IPS-NIHi7 (cell line): Measurements from ENCODE around the gene PCLO.
"Not testable (repeated sequence)": the region's sequence is repeated elsewhere in the genome, so short reads cannot be mapped to it uniquely, and the experiment has no call there.

Experiments used
- DNase-seq: peaks from one replicate; pipeline ENCODE4 v3.0.0; 2012; ENCODE audit warnings: mixed read lengths; ENCODE audit errors: extremely low spot score

PCLO gene

DNA sequence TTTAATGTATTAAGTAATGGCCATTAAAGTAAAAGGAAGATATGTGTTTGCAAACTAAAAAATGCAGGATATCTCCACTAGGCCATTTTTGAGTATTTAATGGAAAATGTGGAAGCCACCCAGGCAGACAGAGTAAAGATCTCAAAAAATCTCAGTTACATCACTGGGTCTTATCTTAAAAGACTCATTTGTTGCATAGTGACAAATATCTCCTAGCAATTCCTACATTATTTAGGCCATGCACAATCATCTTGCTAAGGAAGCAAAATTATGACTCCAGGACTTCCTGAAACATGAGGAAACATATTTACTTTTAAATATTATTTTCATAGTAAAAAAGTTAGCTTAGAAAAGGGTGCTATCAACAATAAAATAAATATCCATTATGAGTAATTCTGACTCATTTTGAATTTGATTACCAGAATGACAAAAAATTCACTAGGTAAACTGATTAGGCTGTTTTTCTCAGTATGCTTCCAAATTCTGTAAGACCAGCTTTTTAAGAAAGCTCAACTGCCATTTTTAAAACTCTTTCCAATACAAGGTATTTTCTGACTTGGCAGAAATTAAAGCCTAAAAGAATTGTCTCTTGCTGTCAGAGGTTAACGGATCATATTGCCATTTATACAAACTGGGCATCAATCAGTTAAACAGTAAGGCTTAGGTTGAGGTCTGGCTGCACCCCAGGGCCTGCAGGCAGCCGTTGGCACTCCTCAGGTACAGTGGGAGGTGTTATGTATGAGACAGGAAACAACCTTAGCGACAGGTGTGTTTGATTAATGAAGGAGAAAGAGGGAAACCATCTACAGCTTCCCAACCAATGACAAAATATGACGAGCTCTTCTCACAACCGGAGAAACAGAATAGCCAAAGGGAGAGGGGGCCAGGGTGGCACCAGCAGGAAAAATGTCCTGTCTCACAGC is 31.8 kb downstream of the PCLO start:
- DNase-seq, result no peak

DNA sequence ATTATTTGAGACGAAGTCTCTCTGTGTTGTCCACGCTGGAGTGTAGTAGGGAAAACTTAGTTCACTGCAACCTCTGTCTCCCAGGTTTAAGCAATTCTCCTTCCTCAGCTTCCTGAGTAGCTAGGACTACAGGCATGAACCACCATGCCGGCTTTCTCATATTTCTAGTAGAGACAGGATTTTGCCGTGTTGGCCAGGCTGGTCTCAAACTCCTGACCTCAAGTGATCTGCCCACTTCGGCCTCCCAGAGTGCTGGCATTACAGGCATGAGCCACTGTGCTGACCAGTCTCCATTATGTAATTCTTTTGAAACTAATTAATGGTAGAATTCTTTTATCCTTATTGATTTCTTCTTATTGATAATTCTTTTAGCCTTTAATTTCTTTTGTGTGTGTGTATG is 32.5 kb downstream of the PCLO start:
- no peak for DNase-seq

DNA sequence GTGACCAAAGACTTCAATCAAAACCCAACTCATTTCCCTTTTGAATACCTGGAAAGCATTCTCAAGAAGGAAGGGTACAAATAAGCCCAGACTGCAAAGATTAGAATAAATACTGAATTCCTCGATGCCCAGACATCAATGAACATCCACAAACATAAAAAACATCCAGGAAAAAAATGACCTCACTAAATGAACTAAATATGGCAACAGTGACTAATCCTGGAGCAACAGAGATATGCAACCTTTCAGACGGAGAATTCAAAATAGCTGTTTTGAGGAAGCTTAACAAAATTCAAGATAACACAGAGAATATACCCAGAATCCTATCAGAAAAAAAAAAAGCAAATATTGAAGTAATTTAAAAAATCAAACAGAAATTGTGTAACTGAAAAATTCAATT is 43.2 kb downstream of the PCLO start:
- no peak for DNase-seq

DNA sequence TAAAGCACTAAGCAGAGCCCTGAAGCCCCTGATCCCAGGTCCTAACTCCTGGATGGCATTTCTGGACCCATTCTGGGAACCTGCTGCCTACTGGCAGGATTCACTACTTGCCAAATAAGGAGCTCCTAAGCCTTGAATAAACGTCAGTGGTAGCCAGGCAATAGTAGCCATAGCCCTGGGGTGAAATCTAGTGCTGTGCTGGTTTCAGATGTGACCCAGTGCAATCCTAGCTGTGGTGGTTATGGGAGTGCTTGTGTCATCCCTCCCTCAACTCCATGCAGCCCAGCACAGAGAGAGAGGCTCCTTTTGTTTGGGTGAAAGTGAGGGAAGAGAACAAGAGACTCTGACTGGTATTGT is 43.7 kb downstream of the PCLO start:
- no peak for DNase-seq

DNA sequence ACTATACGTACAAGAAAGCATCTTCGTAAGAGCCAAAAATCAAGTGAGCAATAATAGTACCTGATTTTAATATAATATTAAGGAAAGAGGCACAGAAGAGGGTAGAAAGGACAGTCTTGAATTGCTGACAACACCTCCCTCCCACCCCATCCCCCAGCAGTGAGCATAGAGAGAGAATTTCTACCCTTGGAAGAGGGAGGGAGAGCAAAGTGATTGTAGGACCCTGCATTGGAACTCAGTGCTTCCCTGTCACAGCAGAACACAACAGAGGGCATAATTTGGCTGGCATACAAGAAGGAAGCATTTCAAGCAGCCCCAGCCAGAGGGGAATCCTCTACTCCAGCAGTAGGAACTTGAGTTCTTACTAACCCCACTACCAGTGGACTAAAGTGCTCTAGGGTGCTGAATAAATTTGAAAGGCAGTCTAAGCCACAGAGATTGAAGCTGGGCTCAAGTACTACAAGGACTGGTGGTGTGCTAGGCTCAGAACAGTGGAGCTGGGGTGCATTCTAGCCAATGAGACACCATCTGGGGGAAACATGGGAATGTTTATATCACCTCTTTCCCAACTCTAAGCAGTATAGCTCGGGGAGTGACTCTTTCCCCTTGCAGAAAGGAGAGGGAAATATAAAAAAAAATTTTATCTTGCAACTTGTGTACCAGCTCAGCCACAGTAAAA is 44.2 kb downstream of the PCLO start:
- DNase-seq, result no peak

DNA sequence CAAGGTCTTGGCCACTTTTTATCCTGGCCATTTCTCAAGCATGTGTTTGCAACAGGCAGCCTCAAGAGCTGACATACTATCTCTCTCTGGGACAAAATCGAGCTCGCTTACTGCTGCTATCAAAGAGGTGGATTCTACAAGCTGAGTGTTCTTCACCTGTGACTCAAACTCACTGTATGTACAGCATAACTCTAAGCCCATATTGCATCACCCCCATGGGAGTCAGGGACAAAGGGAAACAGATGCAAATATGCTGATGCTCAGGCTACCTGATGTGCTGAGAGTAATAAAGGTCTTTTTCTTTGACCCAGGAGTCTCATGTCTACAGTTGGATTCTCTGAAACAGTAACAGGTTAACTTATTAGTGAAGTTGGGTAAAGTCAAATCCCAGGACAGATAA is 45.2 kb downstream of the PCLO start:
- no peak for DNase-seq

DNA sequence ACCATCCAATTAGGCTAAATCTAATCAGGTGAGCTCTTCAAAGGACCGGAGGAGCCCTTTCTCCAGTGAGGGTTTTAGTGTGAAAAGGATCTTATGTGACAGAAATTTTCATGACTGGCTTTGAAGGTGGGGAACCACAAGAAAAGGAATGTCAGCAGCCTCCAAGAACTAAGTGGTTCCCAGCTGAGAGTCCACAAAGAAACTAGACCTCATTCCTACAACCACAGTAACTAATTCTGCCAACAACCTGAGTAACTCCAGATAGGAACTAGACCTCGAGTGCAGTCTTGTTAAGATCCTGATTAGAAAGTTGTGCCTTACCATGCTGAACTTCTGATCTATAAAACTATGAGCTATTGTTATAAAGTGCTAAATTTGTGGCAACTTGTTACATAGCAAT is 51.3 kb downstream of the PCLO start:
- no peak for DNase-seq

DNA sequence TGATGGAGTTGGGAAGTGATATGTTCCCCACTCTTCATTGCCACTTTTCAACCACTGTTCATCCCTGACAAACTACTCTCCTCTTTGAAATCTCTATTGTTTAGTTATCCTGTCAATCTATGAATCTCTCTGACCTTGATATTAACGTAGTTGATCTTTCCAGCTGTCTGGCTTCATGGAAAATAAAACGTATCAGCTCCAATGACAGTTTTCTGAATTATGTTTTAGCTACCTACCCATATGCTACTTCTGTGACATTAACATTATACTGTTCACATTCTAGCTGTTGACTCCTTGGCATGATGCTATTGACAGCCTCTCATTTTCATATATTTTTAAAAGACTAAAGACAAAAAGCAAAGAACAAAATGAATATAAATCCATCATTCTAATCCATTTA is 53.3 kb downstream of the PCLO start:
- no peak for DNase-seq

DNA sequence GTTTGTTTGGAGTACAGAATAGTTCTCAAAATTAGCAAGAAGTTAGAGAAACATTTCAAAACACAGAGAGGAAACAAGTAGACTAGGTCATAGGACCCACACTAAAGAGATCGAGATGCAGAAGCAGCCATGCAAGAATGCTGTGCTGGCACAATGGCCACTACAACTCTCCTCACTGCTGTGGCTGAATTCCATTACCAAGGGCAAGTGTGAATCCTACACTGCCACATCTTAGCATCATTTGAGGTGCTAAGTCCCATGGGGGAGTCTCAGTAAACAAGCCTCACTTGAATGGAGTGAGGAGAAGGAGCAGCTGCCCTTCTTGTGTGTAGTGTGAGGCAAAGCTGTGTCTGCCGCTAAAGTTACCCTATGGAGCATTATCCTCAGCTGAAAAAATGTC is 56.7 kb downstream of the PCLO start:
- no peak for DNase-seq

DNA sequence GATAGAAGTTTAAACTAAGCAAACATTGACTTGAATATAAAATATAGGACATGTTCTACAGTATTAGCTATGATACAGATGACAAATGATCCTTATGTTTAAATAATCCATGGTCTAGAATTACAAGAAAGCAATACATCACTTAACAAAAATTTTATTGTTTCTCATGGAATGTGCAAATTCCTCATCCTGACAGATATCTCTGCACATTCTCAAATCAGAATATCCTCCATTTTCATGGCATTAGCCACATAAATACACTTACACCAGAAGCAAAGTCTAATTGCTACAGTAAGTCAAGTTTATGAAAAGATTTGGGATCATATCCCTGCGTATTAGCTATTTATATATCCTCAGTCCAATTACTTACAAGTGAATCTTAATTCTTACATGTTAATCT is 57.6 kb downstream of the PCLO start:
- no peak for DNase-seq

DNA sequence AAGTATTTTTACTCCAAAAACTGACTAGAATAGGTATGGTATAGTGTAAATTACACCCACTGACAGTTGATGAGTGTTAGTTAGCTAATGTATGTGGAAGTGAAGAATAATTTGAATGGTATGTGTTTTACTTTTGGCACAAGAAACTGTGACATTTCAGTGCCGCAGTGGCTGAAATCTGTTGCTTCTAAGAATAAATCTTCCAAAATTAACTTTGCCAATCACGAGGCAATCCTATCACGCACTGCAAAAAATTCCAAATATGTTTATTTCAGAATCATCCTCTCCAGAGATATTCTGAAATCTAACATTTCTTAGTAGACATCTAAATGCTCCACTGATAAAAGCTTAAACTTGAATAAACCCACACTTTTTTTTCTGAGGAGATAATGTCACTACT is 61.2 kb downstream of the PCLO start:
- no peak for DNase-seq

DNA sequence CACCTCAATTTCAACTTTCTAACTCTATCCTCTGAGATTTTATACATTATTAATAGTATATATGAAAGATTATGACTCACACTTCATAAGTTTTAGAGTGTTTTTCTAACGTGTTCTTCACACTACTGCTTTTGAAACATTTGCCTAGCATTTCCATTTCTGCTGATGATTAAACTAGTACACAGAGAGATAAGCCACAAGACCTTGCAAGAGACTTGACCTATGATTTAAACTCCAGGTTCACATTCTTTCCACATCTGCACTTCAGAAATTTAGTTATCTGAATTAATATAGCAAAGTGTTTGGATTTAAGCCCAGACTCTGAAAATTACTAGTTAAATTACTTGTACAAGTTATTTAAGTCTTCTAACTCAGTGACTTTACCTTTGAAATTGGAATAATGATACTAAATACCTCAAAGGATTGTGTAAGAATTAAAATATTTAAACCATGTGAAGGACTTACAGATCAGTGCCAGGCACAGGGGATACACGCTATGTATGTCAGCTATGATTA is 66.6 kb downstream of the PCLO start:
- no peak for DNase-seq

DNA sequence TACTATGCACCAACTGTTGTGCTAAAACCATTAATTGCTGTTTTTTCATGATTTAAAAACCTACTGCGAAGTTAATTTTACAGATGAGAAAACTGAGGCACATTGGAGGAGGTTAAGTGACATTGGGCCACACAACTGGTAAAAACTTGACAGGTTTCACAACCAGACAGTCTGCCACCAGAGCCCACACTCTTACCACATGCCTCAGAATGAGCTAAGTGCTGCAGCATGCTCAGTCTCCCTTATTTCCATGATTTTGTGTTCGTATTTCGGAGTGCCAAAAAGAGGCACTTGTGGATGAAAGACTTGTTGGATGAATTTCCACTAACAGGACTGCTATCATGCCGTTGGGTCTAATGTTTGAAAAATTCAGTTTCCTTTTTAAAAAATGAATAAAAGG is 77.4 kb downstream of the PCLO start:
- no peak for DNase-seq

DNA sequence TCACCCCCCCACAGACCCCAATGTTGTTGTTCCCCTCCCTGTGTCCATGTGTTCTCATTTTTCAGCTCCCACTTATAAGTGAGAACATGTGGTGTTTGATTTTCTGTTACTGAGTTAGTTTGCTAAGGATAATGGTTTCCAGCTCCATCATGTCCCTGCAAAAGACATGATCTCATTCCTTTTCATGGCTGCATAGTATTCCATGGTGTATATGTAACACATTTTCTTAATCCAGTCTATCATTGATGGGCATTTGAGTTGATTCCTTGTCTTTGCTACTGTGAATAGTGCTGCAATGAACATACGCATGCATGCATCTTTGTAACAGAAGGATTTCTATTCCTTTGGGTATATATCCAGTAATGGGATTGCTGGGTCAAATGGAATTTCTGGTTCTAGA is 82.8 kb downstream of the PCLO start:
- DNase-seq, result not testable (repeated sequence)

DNA sequence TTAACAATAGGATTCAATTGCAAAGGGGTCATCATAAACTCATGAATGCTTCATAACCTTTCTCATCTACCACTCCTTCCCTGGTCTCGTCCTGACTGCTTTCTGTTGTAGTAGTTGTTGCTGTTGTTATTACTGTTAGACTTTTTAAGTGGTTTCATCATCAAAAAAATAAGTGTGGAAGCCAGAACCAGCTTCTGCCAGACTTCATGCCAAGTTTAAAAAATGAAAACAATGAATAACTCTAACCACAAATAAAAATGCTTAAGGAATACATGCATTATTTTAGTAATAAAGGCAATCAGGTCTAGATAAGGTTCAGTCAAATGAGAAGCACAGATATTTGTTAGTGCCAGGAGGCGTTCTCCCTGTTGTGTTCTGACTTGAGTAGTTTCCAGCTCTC is 85.4 kb downstream of the PCLO start:
- DNase-seq, result no peak

DNA sequence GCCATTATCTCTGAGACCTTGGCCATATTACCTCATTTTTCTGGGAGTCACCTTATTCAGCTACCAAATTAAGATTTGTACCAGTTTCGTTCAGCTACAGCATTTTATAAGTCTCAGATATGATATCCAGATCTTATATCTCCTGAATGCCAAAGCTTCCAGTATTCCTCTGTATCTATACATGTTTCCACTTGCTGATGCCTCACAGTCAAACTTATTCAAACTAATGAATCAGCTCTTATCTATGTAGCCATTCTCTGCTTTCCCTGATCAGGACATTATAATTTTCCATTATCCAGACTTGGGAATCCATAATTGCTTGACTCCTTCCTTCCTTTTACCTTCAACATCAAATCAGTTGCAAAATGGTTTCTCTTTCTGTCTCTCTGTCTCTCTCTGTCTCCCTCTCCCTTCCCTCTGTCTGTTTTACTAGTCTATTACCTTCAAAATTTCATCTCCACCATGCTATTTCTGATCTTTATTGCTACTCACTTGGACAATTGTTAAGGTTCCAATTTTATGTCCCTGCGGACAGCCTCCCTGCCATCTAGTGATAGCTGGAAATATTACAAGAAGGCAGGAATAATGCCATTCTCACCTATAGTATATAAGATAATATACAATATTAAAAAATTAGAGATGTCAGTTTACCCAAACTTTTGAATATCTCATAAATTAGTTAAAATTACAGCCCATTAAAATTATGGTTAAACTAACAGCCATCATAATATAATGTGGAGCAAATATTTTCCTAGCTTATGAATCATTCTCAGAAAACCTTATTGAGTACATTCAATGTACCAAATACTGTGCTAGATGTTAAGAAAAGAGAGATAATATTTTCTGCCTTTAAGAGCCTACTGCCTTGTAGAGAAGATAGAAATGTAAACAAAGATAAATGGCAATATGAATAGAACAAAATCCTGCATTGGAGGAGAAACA is 89.8 kb downstream of the PCLO start:
- DNase-seq, result no peak

DNA sequence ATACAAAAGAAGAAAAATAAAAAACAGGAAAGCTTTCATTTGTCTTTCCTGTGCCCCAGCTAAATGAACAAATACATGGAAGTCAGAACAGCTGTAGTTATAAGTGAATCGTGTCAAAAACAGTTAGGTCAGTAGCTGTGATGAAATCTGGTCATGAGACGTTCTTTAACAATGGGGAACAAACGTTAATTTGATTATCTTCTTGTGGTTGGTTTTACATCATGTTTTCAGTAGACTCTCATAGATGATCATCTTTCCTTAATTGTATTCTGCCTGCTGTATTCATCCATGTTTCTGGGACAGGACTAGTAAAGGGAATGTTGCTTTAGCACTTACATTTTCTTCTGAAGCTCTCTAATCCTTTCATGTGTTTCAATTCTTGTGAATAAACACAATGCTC is 97.0 kb downstream of the PCLO start:
- DNase-seq, result no peak

DNA sequence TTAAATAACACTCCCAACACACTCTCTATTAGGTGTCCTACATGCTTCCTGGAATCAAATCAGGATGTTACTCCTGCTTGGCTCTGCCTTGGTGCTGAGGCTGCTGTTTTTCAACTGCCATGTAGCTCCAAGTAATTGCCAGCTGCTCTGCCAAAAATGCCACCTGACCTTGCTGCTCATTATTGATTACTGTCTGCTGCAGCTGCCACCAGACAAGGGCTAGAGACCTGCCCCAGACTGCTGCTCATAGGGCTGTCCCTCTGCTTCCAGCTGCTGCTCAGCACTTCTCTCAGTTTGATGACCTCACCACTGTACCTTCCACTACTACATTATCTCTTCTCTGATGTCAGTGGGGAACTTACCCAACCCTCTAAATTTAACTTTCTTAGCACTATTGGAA is 102.5 kb downstream of the PCLO start:
- no peak for DNase-seq

DNA sequence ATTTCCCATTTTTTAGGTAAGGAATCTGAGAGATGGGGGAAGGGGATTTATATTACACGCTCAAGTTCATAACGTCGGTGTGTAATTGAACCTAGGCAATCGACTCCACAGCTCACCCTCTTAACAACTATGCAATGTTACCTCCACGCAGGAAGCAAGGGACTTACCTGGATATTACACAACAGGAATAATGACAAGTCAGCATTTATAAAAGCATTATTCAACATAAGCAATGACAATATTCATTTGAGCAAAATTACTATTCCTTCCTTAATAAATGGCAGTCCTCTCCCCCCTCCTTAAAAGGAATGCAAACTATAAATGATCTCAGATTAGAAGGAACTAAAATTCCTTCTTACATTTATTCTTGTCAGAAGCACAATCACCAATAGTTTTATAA is 104.0 kb downstream of the PCLO start:
- DNase-seq, result no peak

DNA sequence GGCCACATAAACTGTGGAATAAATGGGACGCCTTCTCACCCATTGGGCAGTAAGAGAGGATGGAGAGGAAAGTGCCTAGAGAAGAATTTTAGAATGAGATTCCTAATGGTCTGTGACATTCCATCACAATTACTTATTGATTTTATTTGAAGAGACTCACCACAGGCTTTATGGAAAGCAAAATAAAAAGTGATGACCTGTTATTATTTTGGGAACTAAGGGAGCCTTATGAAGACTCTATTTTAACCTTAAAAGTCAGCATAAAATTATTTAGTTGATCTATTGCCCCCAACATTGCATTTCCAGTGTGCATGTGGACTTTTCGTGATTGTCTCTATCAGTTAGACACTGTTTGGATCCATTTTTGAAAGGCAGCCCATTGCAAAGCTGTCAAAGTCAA is 107.5 kb downstream of the PCLO start:
- DNase-seq, result no peak

DNA sequence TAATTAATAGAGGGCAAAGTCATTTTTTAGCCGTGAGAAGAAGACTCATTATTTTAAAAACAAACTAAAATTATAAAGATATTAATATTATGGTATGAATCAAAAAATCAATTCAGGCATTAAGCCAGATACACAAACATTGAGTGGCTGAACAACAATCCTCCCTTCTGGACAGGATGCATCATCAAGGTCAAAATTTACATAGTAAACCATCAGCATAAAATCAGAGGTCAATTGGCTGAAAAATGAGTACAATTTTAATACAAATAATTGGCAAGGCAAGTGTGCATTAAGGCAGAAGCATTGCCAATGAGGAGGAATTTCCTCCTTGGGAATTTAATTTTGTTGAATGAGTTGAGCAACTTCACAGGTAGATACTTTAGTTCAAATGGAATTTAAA is 108.2 kb downstream of the PCLO start:
- no peak for DNase-seq

DNA sequence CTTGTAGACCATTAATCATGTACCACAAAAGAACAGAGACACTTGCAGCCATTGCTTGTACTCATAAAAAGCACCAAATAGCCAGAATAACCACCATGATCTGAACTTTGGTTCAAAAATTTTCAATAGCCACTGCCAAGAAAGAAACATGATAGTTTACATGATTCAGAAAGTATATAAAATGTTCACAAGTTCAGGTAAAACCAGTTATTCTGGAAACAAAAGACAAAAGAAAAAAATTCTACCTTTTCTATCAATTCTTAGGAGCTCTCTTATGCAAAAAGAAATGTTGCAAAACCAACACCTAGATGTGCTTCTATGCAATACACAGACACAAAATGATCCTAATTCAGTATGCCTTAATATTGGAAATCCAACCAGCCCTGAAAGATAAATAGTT is 108.7 kb downstream of the PCLO start:
- DNase-seq, result no peak
